HG03575 (cell line): ENCODE results near the gene VAMP8.
"Not testable (repeated sequence)": the region's sequence is repeated elsewhere in the genome, so short reads cannot be mapped to it uniquely, and the experiment has no call there.

Experiments used
- ATAC-seq: cut with Tn5 transposase; IDR thresholded peaks from one replicate; pipeline ENCODE4 v1.9.1; 2021; ENCODE audit not compliant: unreplicated experiment, insufficient number of reproducible peaks, low FRiP score; ENCODE audit errors: extremely low read depth

The VAMP8 gene

DNA sequence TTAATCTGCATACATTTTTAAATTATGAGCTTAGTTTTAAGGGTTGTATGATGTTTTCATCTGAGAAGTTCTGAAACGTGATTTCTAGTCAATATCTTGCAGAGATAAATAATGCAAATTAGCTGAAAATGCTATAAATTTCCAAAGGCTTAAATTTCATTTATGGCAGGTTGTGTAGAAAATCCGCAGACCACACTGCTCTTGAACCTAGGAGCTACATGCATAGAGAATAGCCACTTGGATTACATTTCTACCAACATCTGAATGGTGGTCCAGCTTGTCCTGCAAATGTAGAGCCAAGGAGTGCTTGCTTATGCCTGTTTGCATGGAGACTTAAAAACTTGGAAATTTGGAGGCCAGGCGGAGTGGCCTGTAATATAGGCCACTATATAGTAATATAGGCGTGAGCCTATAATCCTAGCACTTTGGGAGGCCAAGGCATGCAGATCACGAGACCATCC, 31.6 kb upstream of the VAMP8 start:
- ATAC-seq = no peak

DNA sequence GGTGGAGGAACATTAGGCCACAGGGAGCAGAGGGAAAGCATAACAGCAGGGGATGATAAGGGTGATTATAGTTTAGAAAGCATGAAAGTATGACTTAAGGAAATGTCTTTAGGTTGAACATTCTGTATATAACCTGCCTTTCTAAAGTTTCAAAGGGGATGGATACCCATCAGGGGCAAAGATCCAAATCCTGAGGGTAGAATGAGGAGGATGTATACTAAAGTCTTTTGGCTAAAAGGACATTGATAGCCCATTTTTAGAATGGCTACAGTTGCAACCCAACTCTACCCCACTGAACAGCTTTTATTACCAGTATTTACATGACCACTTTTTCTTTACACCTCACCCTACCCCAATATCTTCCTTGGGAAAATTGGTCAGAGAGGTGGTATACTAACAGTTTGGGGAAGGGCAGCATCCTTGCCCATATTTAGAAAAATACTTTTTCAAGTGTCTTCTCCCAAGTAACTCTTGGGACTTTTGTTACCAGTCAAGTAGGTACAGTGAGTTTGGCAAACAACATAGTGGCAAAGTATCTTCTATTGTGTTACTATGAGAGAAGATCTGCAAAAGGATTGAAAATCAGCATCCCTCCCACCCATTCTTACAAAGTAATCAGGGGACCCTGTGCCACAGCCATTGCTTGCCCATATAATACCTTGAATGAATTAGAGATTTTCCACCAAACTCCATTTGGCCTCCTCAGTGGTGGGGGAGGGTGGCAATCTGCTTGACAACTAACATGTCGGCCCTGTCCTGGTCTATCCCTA, 30.1 kb upstream of the VAMP8 start:
- ATAC-seq = no peak

DNA sequence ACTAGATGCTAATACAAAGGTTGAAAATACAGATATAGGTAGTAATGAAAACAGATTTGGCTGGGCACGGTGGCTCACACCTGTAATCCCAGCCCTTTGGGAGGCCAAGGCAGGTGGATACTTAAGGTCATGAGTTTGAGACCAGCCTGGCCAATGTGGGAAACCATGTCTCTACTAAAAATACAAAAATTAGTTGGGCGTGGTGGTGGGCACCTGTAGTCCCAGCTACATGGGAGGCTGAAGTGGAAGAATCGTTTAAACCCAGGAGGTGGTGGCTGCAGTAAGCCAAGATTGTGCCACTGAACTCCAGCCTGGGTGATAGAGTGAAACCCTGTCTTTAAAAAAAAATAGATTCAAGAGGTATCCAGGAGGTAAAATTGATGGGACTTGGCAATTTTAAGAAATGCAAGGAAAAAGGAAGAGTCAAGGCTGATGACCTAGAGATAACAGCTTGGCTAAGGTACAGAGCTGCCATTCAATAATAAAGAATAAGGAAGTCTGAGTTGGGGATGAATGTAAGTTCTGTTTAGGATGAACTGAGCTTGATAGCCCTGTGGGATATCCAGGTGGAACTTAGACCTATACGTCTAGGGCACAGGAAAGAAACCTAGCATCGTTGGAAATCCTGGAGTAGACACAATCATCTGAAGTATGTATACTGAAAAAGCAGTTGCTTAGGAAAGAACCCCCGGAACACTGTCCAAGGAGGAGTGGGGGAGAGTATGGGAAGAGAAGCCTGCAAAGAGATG, 29.4 kb upstream of the VAMP8 start:
- no peak for ATAC-seq

DNA sequence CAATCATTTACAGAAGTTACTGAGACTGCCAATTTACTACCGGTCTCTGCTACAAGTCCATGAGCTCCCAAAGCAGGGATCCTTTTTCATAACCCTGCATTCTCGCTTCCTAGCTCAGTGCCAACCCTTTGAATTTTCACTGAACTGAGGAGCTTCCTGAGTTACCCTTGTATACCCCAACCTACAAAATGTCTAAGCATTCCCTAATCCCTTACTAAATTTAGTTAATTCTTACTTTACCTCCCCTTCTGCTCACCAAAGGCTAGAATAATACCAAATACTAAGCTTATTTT, 28.8 kb upstream of the VAMP8 start:
- no peak for ATAC-seq

DNA sequence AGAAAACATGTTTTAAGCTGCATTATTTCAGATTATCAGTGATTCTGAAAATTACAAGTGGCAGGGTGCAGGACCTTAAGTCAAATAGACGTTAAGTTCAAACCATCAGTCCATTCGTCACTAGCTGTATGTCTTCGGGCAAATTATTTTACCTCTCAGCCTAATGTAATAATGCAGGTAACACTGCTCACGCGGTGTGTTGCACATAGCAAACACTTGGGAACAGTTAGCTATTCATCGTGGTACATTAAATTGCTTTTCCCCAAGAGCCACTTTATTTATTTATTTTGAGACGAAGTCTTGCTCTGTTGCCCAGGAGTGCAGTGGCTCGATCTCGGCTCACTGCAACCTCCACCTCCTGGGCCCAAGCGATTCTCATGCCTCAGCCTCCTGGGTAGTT, 28.3 kb upstream of the VAMP8 start:
- no peak for ATAC-seq

DNA sequence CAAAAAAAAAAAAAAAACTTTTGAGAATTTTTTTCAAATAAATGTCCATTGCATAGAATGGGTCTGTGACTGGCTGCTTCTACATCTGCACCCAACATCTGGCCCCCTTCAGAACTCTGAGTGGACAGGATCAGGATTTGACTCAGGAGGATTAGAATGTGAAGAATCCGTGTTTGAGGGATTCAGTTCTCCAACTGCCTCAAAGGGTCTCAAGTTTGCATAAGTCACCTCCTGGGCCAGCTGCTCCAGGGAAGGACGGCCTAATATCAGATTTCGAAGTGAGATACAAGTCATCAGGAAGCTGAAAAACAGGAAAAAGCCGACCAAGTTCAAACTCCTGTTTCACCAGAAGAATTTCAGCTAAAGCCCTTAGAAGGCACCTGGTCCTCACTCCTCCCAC, 27.6 kb upstream of the VAMP8 start:
- no peak for ATAC-seq

DNA sequence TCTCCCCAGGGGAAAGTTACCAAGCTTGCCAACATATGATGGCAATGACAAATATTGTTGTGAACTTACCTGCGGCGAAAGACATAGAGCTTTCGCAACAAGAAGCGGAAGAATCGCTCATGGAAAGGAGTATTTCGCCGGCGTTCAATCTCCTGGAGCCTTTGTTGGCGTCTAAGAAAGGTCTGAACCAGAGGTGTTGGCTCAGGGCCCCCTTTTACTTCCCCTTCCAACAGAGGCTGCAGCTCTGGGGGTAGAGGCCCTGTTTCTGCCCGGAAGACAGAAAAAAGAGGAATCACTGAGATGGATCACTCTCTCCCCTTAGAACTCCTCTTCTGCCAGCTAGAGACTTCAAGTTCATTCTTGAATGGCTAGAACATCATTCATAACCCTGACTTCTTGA, 26.9 kb upstream of the VAMP8 start:
- ATAC-seq = no peak

DNA sequence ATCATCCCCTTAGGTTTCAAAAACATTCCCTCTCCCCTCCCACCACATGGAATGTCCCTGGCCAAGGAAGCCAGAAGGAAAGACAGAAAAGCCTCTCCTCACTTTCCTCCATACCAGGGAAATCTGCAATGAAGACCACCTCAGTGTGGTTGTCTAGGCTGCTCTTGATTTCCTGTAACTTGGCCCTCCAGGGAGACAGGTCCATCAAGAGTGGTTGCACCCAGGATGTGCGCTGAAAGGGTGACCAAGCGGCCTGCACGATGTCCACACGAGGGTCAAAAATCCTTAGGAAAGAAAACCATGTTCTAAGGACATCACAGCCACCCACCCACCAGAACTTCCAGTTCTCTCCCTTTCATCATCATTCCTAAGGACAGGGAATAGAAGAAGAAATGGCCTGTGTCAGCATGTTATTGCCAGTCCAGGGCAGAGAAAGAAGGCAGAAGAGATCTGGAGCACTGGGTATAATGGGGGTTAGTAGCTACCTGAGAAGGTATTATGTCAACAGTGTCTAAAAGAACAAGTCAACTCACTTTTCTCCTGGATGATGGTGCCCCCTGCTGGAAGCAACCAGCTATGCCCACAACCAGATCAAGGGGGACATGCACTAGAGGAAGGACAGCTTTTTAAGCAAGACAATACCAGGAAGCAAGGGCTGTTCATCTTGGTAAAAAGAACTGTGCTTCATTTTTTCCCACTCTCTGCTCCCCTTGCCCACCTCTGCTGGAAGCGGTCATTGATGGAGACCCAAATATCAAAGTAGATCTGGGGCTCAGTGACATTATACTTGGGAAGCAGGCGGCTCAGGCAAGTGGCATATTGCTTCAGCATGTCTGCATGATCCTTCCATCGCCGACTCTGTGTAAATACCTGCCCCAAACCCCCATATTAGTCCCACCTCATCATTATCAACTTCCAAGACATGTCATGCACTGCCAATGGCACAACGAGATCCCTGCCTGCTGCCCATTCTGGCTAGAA, 25.4 kb upstream of the VAMP8 start:
- no peak for ATAC-seq

DNA sequence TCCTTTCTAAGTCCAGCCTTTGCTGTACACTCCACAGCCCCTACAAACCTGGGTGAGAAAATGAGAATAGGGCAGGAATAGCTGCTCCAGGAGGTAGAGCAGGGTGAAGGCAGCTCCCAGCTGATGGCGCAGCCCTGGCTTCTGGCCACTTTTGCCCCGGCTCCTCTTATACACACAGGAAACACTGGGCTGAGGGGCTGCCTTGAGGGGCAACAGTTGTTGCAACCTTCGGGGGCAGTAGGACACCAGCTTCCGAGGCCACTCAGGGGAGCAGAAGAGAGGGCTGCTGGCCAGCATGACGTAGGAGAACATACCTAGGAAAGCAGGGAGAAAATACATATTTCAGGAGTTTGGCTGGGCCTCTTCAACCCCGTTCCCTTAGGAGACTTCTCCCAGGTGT, 24.2 kb upstream of the VAMP8 start:
- ATAC-seq = no peak

DNA sequence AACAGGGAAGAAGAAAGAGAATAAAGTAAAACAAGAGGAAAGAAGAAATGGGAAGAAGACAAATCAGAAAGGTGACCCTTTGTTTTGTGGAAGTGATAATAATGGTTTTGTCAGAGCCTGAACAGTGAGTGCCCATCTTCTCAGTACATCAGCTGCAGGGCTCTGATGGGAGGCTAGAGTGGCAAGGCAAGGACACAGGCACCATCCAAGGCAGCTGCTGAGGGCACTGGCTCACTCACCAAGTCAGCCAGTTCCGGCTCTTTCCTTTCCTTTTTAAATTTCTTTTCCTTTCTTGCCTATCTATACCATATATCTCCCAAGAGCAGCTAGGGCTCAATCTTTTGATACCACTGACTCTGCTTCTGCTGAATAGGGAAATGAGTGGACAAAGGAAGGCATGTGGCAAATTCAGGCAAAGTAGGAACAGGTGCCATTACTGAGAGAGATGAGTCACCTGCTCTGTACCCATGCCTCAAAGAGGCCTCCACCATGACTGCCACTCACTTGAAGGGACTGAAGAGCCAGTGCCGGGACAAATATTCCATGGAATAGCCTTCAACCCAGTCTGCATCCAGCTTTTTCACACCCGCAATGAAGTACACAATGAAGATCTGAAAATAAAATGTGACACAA, 22.3 kb upstream of the VAMP8 start:
- ATAC-seq = no peak

DNA sequence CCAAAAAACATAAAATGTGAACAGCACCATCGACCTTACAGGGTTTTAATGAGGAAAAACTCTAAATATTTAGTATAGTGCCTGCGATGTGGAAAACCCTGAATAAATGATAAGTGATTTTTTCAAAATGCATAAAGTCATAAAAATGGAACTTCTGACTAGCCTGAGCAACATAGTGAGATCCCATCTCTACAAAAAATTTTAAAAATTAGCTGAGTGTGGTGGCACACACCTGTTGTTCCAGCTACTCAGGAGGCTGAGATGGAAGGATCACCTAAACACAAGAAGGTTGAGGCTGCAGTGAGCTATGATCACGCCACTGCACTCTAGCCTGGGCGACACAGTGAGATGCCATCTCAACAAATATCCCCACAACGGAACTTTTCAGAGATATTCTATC, 20.3 kb upstream of the VAMP8 start:
- ATAC-seq = no peak

DNA sequence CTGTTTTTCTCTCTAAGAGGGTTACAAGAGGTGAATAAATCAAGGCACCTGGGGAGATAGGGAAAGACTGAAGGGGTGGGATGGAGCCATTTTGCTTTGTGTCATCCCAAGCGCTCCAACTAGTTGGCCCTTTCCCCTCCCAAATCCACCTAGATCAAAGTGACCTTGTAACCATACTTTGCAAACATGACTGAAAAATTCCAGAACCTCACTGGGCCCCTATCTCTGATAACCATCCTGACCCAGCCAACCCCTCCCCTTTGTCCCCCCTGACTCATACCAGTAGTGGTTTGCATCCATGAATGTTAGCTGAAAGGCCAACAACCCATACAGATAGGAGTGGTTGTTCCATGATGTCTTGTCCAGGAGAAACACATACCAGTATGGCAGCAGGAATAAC, 19.2 kb upstream of the VAMP8 start:
- no peak for ATAC-seq

DNA sequence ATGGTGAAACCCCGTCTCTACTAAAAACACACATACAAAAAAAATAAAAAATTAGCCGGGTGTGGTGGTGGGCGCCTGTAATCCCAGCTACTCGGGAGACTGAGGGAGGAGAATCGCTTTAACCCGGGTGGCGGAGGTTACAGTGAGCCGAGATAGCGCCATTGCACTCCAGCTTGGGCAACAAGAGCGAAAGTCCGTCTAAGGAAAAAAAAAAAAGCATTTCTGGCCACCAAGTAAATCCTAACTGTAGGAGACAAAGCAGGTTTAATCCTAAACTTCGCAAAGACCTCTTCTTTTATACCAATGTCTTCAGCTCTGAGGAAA, 17.0 kb upstream of the VAMP8 start:
- ATAC-seq = not testable (repeated sequence)

DNA sequence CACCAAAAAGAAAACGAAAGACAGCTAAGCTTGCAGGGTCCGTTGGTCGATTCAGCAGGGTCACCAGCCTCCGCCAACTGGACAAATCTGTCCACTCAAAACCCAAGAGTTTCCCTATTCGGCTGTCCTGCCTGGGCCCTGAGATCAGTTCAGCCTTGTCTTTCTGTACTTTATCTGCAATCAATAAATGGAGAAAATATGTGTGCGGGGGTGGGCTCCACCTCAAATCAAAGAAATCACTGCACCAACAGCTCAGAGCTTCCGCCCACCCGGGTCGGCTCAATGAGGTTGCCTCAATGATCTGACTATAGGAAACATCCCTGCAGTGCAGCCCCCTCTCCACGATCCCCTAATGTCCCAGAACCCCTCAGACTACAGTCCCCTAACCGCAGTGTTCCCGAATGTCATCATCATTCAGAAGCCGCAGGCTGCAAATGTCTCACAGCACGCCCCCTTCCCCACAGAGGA, 16.5 kb upstream of the VAMP8 start:
- ATAC-seq = no peak

DNA sequence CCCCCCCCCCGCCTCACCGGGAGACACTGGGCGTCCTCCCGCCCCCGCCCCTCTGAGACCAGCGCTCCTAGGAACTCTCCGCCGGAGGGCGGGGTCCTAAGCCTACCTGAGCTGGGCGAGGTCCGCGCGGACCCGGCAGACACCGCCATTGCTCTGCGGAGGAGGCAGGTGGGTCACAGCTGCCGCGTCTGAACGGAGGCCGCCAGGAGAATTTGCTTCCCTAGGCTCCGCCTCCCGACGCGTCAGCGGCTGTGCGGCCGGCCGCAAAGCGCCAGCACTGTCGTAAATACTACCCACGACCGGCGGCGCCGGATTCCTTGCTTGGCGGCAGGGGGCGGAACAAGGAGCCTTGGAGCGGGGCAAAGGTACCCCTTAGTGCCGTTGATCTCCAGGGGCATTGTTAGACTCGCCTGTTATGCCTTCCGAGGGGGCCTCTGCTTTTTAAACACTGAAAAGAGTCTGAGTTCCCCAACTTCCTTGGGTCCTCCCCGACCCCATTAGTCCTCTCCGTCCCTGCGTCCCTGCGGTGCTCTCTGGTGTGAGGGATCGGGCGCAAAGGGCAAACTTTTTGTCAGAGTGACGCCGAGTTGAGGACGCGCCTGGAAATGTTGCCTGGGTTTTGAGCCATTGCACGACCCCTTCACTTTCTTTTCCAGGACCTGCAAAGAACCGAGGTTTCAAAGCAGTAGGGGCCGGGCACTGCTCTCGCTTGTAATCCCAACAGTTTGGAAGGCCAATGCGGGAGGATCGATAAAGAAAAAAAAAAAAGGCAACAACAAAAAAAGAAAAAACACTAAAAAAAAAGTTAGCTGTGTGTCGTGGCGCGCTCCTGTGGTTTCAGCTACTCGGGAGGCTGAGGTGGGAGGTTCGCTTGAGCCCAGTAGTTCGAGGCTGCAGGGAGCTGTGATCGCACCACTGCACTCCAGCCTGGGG, 15.8 kb upstream of the VAMP8 start, which contains the start of gene GGCX:
Gene GGCX (minus strand): TSS at position 214 of the 933 bp plus-strand sequence. CDS start 65 bp downstream, at position 149.
- peak; percentile 45 for ATAC-seq

DNA sequence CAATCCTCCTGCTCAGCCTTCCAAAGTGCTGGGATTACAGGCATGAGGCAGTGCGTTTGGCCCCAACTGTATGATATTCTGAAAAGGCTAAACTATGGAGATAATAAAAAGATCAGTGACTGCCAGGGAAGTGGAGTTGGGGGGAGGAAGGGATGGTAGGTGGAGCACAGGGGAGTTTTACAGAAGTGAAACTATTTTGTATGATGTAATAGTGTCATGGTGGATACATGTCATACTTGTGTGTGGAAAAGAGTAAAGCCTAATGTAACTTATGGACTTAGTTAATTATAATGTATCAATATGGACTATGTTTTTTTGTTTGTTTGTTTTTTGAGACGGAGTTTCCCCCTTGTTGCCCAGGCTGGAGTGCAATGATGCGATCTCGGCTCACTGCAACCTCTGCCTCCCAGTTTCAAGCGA, 13.2 kb upstream of the VAMP8 start:
- no peak for ATAC-seq

DNA sequence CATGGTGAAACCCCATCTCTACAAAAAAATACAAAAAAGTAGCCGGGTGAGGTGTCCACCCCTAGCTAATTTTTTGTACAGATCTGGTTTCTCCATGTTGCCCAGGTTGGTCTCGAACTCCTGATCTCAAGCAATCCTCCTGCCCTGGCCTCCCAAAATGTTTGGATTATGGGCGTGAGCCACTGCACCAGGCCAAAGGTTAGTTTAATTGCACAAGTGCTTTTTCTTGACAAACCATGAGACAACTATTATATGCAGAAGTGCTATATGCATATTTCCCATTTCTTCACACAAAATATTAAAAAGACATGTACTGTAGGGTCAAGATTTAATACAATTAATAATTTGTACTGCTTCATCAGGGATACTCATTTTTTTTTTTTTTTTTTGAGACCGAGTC, 11.1 kb upstream of the VAMP8 start:
- no peak for ATAC-seq

DNA sequence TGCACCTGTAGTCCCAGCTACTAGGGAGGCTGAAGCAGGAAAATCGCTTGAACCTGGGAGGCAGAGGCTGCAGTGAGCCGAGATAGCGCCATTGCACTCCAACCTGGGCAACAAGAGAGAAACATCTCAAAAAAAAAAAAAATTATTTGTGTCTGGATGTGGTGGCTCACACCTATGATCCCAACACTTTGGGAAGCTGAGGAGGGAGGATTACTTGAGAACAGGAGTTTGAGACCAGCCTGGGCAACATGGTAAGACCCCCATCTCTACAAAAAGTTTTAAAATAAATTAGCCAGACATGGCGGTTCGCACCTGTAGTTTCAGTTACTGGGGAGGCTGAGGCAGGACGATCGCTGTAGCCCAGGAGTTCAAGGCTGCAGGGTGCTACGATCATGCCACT, 1.6 kb upstream of the VAMP8 start:
- no peak for ATAC-seq
